Cardiac fibroblast (primary cell): ENCODE results near the gene EZH2.

Experiments used
- DNase-seq, 2 donors: peaks; one replicate each; pipeline versions ENCODE4 v3.0.0 to v3.0.0-alpha.2; 2010; ENCODE audit warnings: low read depth in 2 of 2
- H3K4me3 ChIP-seq, 2 donors: replicated peaks in 1 of 2; 1 replicate in 1 of 2; 2 replicates in 1 of 2; pipeline ENCODE4 v1.5.1; 2011; ENCODE audit warnings: low read depth in 2 of 2, low read length in 2 of 2, mild to moderate bottlenecking in 2 of 2, moderate library complexity in 1 of 2
- CTCF ChIP-seq: IDR thresholded peaks from one replicate; pipeline ENCODE4 v1.5.1; 2011; ENCODE audit warnings: low read depth, mild to moderate bottlenecking, low read length, inconsistent platforms

The EZH2 gene

GRCh38 chr7:148850564-148850963, 33.5 kb downstream of the EZH2 start:
- DNase-seq: no peak
- no peak for TF ChIP-seq CTCF
- H3K4me3 ChIP-seq: no peak overlapping the region

GRCh38 chr7:148849393-148850098, 34.5 kb downstream of the EZH2 start:
- no peak for DNase-seq
- no peak overlapping the region for H3K4me3 ChIP-seq
- no peak for TF ChIP-seq CTCF

- no peak for TF ChIP-seq CTCF
- no peak for DNase-seq
- H3K4me3 ChIP-seq: no peak overlapping the region
Measured at GRCh38 chr7:148847815-148848734, 36.0 kb downstream of the EZH2 start.

- no peak for TF ChIP-seq CTCF
- no peak for DNase-seq
- no peak overlapping the region for H3K4me3 ChIP-seq
Measured at GRCh38 chr7:148838905-148839304, 45.2 kb downstream of the EZH2 start.

GRCh38 chr7:148835854-148836253, 48.2 kb downstream of the EZH2 start:
- no peak for TF ChIP-seq CTCF
- no peak overlapping the region for H3K4me3 ChIP-seq
- peak in 1 of 2 donors; percentile 22 for DNase-seq

GRCh38 chr7:148834605-148835004, 49.5 kb downstream of the EZH2 start:
- TF ChIP-seq CTCF: no peak
- H3K4me3 ChIP-seq: no peak overlapping the region
- DNase-seq: no peak
